Peyer's patch (tissue), 4 donors: ENCODE data around the gene TMEM186. TPM values are rescaled to one million over a fixed set of nuclear protein-coding genes. Genes with fewer than 3 reads are reported as not detected.

Experiments used
- DNase-seq, 3 donors: peaks; one replicate each; pipeline ENCODE4 v3.0.0-alpha.2; 2017 to 2019
- H3K27ac ChIP-seq, 4 donors: fragments of 200-600 bp; sonication (generic); one replicate each; pipeline ENCODE4 v1.5.1; 2016 to 2019
- H3K27me3 ChIP-seq, 2 donors: fragments of 200-600 bp; sonication (generic); one replicate each; pipeline ENCODE4 v1.5.1; 2019
- H3K36me3 ChIP-seq, 3 donors: fragments of 200-600 bp; sonication (generic); one replicate each; pipeline ENCODE4 v1.5.1; 2016 to 2019
- H3K4me1 ChIP-seq, 4 donors: fragments of 200-600 bp; sonication (generic); one replicate each; pipeline ENCODE4 v1.5.1; 2016 to 2019
- H3K4me3 ChIP-seq, 4 donors: fragments of 200-600 bp; sonication (generic); 1 replicate in 3 of 4; 2 replicates in 1 of 4; pipeline ENCODE4 v1.5.1; 2016 to 2019; ENCODE audit warnings: mild to moderate bottlenecking in 1 of 4
- H3K9me3 ChIP-seq, 4 donors: fragments of 200-600 bp; sonication (generic); one replicate each; pipeline ENCODE4 v1.5.1; 2016 to 2019; ENCODE audit warnings: mild to moderate bottlenecking in 1 of 4
- CTCF ChIP-seq, 6 experiments: fragments of 450-650 bp in 4 of 6; fragments of 200-600 bp in 2 of 6; sonication (generic) in 1 of 6; IDR thresholded peaks; one replicate each; pipeline ENCODE4 v1.5.1; 2017 to 2019; ENCODE audit warnings: antibody characterized with exemption in 6 of 6, mild to moderate bottlenecking in 3 of 6, moderate library complexity in 1 of 6
- POLR2A ChIP-seq, 2 donors: fragments of 450-650 bp; IDR thresholded peaks; one replicate each; pipeline ENCODE4 v1.5.1; 2017; ENCODE audit warnings: antibody characterized with exemption in 2 of 2, mild to moderate bottlenecking in 2 of 2, moderate library complexity in 2 of 2
- total RNA-seq, 4 donors: library from RNA; depleted of rRNA; stranded (reverse); fragments of >200 nt; gene quantifications; one replicate each; pipeline ENCODE4 v1.1.0, GENCODE V29; 2016

The TMEM186 gene
- total RNA-seq, 4 donors from 2014 or later = 2.3 to 5.6 (median 4.9) TPM; not detected in 1

GRCh38 chr16:8768692-8769091, 28.7 kb downstream of the TMEM186 start:
- no peak for DNase-seq
- no peaks in the 10 kb centered on the region for H3K4me1 ChIP-seq
- H3K4me3 ChIP-seq = no peak overlapping the region
- no peaks in the 10 kb centered on the region for H3K9me3 ChIP-seq
- no peak overlapping the region for H3K27ac ChIP-seq
- TF ChIP-seq CTCF (IDR thresholded peaks at IDR 0.05) (no peak), POLR2A (IDR thresholded peaks at IDR 0.05) (no peak)
- peaks cover 0 to 28% (median 0%) of the 10 kb centered on the region in 3 donors for H3K36me3 ChIP-seq
- no peaks in the 10 kb centered on the region for H3K27me3 ChIP-seq

- DNase-seq = no peak
- no peaks in the 10 kb centered on the region for H3K9me3 ChIP-seq
- H3K4me1 ChIP-seq = no peaks in the 10 kb centered on the region
- H3K27me3 ChIP-seq = no peaks in the 10 kb centered on the region
- peaks cover 0 to 28% (median 0%) of the 10 kb centered on the region in 3 donors for H3K36me3 ChIP-seq
- H3K4me3 ChIP-seq = no peak overlapping the region
- TF ChIP-seq POLR2A (IDR thresholded peaks at IDR 0.05) = no peak
- no peak for TF ChIP-seq CTCF (IDR thresholded peaks at IDR 0.05)
- H3K27ac ChIP-seq = no peak overlapping the region
These were observed 29.2 kb downstream of the TMEM186 start for GRCh38 chr16:8768283-8768682.

GRCh38 chr16:8767176-8767575, 30.3 kb downstream of the TMEM186 start:
- Histone ChIP-seq H3K36me3 (peaks cover 0 to 28% (median 0%) of the 10 kb centered on the region in 3 donors), H3K27ac (no peak overlapping the region), H3K4me3 (no peak overlapping the region), H3K9me3 (no peaks in the 10 kb centered on the region), H3K27me3 (no peaks in the 10 kb centered on the region), H3K4me1 (no peaks in the 10 kb centered on the region)
- TF ChIP-seq POLR2A (IDR thresholded peaks at IDR 0.05) = no peak
- TF ChIP-seq CTCF (IDR thresholded peaks at IDR 0.05) = no peak
- no peak for DNase-seq

GRCh38 chr16:8764525-8765250, 32.8 kb downstream of the TMEM186 start:
- no peaks in the 10 kb centered on the region for H3K9me3 ChIP-seq
- no peak for DNase-seq
- H3K4me1 ChIP-seq = no peaks in the 10 kb centered on the region
- peaks cover 0 to 20% (median 0%) of the 10 kb centered on the region in 3 donors for H3K36me3 ChIP-seq
- H3K4me3 ChIP-seq = no peak overlapping the region
- TF ChIP-seq POLR2A (IDR thresholded peaks at IDR 0.05) (no peak), CTCF (IDR thresholded peaks at IDR 0.05) (no peak)
- H3K27ac ChIP-seq = no peak overlapping the region
- no peaks in the 10 kb centered on the region for H3K27me3 ChIP-seq

GRCh38 chr16:8763899-8764298, 33.5 kb downstream of the TMEM186 start:
- Histone ChIP-seq H3K27me3 (no peaks in the 10 kb centered on the region), H3K4me1 (no peaks in the 10 kb centered on the region), H3K9me3 (no peaks in the 10 kb centered on the region), H3K27ac (no peak overlapping the region), H3K36me3 (peaks cover 0 to 18% (median 0%) of the 10 kb centered on the region in 3 donors), H3K4me3 (no peak overlapping the region)
- DNase-seq = no peak
- no peak for TF ChIP-seq POLR2A (IDR thresholded peaks at IDR 0.05)
- TF ChIP-seq CTCF (IDR thresholded peaks at IDR 0.05) = no peak
